NOMO-1 treated with dmso at 0.1 percent for 144 hours (cell line): ENCODE results near the gene RSL24D1.
A peak's percentile ranks its signal among the peaks of the same experiment; 100 is the strongest.

Experiments used
- DNase-seq: peaks from one replicate; lab custom pipeline; 2025; ENCODE audit not compliant: unreplicated experiment; lab: John Stamatoyannopoulos, UW

RSL24D1 gene

DNA sequence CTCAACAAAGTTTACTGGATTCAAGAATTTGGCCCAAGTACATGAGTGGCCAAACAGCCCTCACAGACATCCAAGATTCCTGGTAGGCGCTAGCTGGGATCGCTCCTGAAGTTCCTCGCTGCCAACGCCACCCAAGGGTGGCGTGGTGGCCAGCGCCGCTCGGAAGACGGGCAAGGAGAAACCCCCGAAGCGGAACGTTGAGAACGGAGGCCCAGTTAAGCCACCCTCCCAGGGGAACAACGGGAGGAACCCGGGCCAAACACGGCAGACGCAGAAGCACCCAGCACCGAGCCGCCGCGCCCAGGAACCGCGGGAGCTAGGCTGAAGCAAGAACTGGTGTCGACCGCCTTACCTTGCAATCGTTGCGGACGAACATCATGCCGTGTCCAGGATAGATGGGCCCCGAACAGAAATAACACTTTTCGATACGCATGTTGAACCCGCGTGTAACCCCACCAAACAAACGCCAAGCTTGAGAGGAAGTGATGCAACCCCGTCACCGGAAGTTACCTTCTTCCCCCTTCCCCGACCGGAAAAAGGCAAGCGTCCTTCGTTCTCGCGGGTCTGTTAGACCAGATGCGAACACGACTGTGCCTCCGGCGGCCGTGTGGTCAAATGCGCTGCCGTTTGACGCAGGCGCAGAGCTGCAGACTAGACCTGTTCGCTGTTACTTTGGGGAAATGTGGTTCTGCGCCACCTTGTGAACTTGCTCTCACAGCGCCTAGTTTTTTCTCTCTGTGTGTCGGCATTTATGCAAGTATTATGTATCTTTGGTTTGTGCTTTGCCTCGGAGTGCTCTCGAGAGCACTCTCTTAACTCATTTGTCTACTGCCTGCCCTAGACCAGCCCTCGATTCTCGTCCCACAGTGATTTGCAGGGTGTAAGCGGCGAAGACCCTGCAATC lies at the start of gene RSL24D1:
Gene RSL24D1, minus strand, starts transcription at position 484 of the 904 bp plus-strand sequence. Its CDS starts 51 bp downstream, at position 433.
- peak; percentile 97 for DNase-seq

DNA sequence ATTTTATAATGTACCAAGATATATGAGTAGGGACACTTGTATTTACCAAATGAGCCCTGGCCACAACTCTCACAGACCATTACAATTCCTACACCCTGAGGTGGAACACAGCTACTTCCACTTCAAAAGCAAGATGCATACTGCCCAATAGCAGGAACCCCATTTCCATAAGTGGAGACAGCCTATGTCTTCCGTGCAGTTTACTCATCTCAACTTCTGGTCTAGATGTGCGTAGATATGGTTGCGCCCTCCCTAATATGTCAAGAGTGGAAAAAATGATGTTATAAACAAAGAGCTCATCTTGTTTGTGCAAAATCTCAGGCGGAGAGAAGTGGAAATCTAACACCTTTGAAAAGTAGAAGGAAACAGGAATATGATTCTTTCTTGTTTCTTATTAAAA lies 48.3 kb upstream of the RSL24D1 start:
- DNase-seq = no peak

DNA sequence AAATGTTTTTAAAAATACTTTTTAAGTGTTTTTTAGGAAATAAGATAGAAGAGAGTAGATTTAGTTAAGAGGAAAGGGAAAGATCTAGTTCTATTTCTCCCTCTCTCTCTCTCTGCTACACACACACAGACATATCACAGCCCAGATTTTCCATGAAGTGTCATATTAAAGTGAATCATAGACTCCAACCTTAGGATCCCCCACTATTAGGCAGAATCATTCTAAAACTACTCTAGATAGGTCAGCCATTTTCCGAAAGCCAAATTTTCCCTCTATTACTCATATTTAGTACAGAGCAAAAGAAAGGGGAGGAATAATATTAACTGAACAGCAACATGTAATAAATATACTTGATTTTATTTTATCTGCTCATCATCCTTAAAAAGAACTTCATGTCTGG lies 45.1 kb upstream of the RSL24D1 start:
- no peak for DNase-seq

DNA sequence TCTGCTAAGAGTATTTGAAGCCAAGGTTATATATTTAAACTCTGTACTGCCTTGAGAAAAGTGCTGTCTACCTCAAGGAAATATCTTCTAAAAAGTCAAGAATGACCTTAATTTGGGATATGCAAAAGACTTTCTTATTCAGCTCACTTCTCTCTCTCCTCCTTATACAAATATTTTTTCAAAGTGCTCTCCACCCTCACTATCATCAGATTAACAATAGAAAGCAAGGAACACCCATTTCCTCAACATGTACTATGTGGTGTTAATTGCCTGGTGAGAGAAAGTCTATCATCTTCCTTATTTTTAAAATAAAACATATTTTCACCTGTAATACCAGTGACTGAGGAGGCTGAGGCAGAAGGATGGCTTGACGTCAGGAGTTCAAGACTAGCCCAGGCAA lies 44.4 kb upstream of the RSL24D1 start:
- no peak for DNase-seq

DNA sequence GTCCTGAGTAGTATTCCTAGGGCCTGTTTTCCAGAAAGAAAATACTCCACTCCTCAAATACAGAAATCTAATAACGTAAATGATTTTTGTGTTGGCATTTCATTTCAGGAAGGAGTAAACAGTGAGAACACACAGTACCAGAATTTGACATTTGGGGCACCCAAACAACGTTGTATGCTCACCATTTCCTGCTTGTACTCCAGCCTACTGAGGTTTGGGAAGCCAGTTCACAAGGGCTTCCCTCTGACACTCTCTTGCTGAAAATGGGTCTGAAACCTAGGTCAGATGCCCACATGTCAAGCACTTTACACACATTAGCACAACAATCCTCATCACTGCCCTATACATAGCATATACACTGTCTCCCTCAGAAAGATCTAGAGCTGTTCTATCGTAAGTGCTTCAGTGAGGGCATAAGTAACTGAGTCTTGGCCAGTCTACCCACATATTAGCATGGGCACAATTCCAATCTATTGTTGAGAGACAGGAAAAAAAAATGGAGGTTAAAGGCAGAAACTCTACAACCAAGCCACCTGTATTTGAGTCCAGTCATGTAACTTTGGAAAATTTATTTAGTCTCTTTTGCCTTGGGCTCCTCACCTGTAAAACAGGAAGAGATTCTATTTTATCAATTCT lies 43.5 kb upstream of the RSL24D1 start:
- no peak for DNase-seq

DNA sequence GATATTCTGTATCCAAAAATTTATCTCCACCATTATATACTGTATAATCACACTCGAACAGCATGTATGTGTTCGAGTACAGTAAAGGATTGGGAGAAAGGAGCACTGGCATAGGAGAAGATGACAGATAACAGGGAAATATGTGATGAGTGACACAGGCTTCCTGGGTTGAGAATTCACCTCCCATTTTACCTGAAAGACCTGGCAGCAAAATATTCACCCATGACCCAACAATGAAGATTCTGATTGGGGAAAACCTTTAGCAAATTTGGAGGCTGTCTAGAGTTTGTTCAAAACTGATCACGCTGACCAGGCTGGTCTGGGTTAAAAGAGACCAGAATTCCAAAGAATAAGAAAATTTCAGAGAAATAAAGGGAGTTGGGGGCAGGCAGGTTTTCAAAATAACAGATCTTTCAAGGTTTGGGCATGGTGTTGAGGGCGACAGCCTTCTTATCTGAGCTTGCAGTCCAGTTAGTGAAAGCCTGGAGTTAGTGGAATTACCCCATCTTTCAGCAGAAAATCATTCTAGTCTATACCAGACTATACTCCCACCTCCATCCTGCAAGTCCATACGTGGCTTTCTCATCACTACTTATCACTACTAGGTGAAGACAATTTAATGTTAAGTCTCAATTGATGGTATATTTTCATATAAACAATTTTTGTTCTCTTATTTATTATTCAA lies 42.8 kb upstream of the RSL24D1 start:
- DNase-seq = no peak

DNA sequence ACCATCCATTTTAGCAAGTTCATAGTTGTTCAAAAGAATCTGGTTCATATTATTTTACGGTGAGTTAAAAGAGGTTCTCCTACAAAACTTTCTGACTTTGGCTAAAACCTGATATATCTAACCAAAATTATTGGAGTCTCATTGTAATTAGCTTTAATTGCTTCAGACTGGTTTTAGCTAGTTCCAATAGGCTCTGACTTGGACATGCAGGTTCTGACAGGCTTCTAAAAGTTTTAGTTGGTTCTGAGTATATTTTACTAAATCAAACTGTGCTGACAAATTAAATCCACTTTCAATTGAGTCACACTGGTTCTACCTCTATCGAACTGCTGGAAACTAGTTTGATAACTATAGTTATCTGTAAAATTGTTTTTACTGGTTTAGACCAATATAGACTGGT lies 42.1 kb upstream of the RSL24D1 start:
- no peak for DNase-seq

DNA sequence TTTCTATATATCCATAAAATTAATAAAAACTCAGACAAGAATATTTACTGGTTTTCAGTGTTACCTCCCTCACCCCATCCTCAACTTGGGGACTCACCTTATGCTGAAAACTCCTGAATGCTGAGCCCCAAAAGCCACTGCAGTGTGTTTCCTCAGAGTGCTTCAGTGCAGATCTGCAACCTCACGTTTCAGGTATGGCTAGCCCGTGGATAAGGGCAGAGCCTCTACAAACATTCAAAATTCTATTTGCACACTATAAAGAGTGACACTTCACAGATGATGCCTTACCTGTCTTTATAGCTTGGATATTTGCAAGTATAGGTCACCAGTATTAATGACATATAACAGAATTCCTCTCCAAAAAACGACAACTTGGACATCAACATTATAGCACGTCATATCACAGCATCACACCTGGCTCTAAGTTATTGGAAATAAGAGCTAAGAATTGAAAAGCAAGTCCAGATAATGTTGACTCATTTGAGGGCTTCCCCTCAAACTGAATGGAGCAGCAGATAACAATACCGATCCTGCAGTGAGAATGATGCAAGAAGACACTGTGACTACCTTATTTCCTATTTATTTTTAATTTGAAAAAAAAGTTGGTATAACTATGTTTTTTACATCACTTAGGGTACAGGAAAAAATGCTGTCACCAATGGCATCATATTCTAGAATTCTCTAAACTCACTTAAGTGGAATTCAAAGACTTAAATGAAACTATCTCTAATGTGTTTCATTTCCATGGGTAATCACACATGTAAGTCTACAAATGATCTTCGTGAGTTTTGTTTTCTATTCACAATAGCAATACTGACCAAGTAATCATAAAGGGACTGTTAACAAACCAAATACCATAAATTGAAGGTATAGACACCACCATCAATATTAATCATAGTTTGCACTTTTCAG lies 40.7 kb upstream of the RSL24D1 start:
- DNase-seq = no peak

DNA sequence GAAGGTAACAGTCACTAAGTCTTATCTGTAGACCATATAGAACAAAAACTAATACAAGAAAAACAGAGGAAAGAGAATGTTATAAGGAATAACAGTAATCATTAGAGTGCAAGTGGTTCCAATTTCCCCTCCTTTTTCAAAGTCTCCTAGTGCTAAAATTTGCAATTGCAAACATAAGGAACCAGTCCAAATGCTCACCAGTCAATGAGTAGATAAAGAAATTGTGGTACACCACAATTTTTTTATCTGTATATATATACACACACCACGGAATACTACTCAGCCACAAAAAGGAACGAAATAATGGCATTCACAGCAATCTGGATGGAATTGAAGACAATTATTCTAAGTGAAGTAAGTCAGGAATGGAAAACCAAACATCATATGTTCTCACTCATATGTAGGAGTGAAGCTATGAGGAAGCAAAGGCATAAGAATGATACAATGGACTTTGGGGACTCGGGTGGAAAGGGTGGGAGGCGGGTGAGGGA lies 38.9 kb upstream of the RSL24D1 start:
- DNase-seq = no peak

DNA sequence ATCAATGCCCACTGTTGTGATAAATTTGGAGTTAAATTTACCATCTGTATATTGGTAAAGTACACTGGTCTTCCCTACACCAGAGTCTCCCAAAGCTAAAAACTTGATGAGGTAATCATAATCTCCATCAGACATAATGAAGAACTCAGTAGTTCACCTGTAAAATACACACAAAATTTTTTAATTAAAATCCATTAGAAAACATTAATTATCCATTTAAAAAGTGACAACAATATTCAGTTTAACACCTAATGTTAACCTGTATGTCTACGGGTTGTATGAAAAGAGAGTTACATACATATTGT lies 38.0 kb upstream of the RSL24D1 start:
- no peak for DNase-seq

DNA sequence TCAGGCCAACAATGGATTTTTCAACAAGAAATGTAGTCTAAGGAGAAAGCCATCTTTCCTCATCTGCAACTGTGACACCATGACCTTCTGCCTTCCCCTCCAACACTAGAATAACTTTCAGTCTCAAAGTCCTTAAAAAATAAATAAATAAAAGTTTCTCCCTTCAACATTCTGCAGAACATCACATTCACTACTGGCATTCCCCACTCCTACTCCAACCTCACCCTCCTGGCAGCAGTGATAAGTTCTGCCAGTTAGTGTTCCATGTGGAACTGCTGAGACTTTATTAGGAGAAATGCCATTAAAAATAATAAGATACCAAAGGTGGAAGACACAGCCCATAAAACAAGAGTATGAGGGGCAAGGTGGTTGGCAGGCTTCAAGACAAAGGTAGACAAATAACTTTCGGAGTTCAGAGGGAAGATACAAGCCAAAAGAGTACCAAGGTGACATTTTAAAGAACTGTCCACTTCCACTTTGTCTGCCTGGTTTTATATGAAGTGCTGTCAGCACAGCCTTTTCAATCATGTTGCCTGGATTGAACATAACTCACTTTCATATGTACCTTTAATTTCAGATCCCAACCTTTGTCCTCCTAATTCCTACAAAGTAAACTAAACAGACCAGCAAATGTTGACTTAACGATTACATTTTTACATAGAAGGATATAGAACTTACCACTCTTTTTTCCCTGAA lies 37.5 kb upstream of the RSL24D1 start:
- DNase-seq = no peak

DNA sequence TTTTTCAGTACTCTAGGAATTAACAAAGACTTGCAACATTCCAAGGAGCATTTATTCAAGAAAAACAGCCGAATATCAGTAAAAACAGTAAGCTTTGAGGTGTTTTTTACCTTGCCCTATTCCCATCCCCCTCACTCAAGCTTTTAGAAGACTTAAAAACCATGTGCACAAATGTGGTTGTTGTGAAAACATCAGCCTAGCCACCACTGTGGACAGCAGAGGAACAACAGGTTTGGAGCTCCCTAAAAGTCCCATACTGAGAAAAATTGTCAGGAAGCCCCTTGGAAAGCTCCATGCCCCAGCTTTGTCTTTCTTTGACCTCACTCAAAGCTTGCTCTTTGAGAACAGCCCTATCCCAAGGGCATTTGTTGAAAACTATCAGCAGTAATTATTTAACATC lies 34.7 kb upstream of the RSL24D1 start:
- DNase-seq = no peak

DNA sequence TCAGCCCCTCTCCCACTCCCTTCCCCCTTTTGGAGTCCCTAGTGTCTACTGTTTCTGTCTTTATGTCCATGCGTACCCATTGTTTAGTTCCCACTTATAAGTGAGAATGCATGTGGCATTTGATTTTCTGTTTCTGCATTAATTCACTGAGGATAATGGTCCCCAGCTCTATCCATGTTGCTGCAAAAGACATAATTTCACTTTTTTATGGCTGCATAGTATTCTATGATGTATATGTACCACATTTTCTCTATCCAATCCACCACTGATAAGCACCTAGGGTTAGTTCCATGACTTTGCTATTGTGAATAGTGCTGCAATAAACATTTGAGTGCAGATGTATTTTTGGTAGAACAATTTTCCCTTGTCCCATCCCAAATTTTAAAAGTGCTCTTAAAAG lies 34.2 kb upstream of the RSL24D1 start:
- no peak for DNase-seq

DNA sequence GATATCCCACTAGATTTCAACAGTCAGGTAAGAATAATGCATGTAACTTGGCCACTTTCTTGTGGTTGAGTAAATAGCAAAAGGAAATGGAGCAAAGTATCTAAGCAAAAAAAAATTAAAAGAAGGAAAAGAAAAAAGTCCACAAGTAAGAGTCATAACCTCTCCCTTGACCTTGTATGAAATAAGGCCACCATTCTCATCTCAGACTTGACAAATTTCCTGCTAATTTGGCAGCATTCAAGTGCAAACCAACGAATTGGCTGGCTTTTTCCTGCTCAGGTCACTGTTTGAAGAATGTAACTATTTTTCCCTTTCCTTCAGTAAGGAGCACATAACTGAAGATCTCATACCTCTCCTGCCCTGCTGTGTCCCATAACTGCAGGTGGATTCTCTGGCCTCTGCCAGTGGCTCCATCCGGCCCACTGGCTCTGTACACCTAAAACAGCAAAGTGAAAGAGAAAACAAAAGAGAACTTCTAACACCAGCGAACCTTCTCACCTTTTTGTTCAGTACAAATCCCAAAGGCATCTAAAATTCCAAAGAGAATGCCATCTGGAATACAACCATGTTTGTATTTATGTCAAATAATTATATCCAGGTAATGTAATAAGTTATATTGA lies 33.4 kb upstream of the RSL24D1 start:
- no peak for DNase-seq

DNA sequence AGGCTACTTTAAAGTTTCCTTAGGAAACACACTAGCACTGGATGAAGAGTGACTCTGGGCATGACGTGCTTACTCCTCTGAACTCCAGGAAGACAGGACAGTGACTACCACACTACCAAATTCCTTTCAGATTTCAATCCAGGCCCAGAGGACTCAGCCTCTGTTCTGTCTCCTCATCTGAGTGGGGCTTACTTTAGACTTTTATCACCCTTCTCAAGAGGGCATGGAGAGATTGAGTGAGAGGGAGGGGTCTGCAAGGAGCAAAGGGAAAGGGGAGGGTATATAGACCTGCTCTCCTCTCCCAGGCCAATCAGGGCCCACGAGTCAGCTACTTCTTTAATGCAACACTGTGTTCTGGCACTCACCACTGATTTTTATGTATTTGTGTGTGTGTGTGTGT lies 29.4 kb upstream of the RSL24D1 start:
- DNase-seq = no peak

DNA sequence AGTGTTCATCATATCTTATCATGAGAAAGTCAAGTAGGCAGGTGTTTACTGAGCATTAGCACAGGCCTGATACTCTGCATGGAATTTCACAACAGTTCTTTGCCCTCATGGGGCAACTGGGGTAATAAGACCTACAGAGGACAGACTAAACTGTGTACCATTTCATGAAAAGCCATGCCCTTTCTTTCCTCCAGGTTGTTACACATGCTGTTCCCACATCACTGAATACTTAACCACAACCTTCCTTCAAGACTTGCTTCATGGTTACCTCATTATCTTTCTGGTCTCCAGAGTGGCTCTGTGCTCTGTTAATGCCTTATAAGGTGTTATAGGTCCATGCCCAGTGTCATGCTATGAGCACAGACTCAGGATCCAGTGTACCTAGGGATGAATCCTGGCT lies 28.2 kb upstream of the RSL24D1 start:
- peak; percentile 82 for DNase-seq

DNA sequence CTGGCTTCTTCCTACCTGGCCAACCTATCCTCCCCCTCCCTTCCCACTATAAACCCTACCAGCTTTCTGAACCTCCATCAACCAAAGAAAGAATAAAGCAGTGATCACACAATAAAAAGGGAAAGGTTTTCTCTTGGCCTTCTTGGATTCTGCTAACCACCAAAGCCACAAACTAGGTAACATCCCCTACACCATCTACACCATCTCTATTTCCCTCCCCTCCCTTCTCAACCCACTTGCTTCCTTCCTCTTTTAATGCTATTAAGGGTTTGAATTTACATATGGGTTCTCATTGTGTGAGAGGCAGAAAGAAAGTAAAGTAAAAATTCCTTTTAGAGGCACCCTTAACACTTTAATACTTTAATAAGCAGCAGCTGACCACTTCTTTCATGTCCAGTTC lies 25.8 kb upstream of the RSL24D1 start:
- peak; percentile 85 for DNase-seq

DNA sequence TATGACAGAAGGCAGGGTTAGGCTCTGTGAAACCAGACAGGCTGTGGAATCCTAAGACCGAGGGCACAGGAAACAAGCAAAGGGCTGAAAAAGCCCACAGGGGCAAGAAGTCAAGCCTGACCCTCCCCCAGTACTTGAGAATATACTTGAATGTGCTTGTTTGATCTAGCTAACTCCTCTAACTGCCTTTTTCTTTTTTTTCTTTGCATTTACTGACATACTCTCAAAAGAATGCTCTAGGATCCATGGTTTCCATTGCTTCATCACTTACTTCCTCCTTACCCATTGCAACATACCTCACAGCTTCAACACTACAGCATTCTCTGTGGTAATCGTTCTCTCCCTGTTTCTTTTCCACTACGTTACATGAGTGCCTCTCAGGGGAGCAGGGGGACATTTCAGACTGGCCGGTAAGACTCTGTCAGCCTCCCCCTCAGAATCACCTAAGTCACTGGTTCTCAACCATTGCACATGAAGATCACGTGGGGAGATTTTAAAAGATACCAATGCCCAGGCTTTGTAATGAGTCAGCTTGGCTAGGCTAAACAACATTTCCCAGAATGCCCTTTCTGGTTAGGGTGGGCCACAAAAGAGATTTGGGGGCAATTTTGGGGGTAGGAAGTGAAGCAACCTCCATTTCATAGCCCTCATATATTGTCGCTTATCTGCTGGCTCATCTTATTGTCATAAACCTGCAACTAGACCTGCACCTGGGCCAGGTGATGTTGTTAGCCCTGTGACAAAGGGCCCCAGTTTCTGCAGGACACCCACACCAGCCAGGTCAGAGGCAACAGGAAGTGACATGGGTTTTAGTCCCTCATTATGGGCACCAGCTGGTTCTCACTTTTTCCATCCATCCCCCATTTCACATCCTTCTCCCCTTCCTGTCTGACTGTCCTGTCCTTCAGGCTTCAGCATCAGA lies 24.6 kb upstream of the RSL24D1 start:
- peak; percentile 89 for DNase-seq

DNA sequence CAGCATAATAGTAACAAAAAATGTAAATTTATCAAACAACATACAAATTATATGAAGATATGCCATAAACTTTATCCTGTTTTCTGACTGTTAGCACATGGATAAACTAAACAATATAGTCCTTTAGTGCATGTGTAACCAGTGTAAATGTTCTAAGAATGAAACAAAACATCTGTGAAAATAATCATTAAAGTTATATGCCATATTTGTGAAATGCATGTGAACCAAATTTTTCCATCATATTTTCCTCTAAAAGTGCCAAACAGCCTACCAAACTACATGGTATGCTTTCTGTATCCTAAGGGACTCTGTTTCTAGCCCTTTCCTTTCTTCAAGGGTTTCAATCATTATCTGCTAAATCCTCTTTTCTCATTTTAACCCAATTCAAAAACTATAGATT lies 23.9 kb upstream of the RSL24D1 start:
- DNase-seq = no peak
